HT-29 (cell line): ENCODE data around the gene SUOX. TPM values are rescaled to one million over a fixed set of nuclear protein-coding genes. Genes with fewer than 3 reads are reported as not detected.
"Not testable (repeated sequence)": the region's sequence is repeated elsewhere in the genome, so short reads cannot be mapped to it uniquely, and the experiment has no call there.

Experiments
- DNase-seq: peaks from one replicate; pipeline ENCODE4 v3.0.0-alpha.2; 2015; ENCODE audit warnings: low spot score
- total RNA-seq: library from RNA; depleted of rRNA; stranded (reverse); fragments of >200 nt; shearing (Covaris generic); gene quantifications from 2 replicates; pipeline ENCODE4 v1.2.3, GENCODE V29; 2014

SUOX gene
- total RNA-seq, 1 experiment from 2014 or later = 18.1 TPM

DNA sequence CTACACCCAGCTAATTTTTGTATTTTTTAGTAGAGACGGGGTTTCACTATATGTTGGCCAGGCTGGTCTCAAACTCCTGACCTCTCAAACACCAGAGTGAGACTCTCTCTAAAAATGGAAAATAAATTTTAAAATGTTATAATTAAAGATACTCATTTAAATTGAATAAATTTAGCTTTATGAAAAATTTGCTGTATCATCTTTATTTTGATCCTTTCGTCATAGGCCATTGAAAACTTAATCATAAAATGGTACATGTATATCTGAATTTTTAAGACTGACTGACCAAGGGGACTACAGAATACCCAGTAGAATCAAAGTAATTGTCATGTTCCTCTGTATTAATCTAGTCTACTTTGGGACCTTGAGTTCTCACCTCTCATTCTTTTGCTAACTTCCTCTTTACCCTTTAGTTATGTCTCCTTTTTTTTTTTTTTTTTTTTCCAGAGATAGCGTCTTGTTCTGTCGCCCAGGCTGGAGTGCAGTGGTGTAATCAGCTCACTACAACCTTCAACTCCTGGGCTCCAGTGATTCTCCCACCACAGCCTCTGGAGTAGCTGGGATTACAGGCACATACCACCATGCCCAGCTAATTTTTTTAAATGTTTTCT is 13.7 kb upstream of the SUOX start:
- no peak for DNase-seq

DNA sequence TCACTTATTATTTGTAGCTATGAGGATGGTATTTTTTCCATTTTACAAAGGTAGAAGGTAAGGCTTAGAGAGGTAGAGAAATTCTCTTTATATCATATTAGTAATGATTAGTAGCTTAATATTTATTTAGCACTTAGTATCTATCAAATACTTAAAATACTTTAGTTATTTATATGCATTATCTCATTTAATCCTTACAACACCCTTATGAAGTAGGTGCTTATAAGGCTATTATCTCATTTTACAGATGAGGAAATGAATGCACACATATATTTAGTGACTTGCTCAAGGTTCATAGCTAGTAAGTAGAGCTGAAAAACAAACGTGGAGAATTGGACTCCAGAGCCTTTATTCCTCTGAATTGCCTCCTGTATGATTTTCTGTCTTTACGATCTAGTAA is 12.2 kb upstream of the SUOX start:
- DNase-seq = no peak

DNA sequence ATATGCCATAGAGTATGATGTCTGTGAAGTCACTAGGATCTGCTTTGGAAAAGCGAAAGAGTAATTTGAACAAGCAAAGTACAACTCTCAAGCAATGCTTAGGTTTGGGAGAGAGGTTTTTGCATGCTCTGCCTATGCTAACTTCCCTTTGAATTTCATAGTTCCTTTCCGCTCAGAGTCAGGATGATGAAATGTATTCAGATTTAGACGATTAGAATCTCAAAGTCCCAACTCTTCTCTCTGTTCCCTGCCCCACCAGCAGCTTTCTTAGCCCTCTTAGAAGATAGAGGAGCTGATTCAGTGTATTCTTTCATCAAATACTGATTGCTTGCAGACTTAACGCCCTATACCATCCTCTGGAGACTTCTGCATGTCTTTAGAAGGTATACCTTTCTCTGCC is 11.7 kb upstream of the SUOX start:
- DNase-seq = no peak

DNA sequence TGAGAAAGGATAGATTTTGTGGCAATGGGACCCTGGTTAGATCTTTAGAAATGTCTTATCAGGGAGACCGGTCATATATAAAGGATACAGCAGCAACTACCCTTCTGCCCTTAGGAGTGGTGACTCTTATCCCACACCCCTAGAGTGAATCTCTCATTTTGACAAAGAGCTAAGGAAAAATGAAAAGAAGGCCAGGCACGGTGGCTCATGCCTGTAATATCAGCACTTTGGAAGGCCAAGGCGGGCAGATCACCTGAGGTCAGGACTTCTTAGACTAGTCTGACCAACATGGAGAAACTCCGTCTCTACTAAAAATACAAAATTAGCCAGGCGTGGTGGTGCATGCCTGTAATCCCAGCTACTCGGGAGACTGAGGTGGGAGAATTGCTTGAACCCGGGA is 11.1 kb upstream of the SUOX start:
- not testable (repeated sequence) for DNase-seq

GRCh38 chr12:55991110-55991509 is 6.0 kb upstream of the SUOX start:
- DNase-seq = no peak

DNA sequence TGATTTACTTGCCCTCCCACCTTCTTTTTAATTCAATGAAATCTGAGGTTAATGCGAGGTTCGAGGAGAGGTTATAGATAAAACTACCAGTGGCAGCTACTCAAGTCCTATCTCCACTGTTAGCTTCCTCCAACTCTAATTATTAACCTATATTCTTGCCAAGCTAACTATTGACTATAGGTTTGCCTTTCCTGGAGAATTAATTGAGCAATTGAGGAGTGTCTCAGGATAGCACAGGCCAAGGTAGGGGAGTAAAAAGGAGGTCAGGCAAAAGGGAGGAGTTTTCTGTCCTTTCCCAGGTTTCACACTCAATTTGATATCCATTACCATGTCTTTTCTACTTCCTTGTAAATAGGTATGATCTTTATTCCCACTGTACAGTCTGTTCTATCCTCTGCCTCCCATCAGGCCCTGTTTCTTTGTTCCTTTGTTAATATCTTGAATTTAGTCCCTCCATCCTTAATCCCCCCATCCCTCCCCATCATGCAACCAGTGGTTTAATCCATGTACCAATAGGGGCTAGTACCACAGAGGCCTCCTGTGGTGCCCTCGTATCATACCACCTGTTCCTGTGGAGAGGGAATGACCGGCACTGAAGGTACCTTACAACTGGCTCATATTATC is 3.7 kb upstream of the SUOX start:
- no peak for DNase-seq

- no peak for DNase-seq
Observed at GRCh38 chr12:55995366-55995765, 1.7 kb upstream of the SUOX start.

DNA sequence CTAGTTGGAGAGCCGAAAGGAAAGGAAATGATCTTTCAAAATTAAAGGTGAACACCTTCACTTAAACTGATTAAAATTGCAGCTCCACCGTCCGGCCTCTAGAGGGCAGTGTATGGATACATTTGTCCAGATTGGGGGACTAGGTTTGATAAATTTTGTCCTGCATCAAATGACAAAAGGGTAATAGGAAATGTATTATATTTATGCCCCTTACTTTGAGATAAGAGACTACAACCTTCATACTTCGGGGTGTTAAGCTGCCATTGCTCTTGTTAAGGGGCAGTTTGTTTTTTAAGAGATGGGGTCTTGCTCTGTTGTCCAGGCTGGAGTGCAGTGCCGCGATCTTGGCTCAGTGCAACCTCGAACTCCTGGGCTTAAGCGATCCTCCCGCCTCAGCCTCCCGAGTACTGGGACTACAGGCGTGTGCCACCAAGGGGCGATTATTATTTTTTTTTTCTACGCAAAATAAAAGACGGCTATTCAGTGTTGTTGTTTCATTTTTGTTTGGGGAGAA is 818 bp upstream of the SUOX start:
- peak; percentile 82 for DNase-seq

DNA sequence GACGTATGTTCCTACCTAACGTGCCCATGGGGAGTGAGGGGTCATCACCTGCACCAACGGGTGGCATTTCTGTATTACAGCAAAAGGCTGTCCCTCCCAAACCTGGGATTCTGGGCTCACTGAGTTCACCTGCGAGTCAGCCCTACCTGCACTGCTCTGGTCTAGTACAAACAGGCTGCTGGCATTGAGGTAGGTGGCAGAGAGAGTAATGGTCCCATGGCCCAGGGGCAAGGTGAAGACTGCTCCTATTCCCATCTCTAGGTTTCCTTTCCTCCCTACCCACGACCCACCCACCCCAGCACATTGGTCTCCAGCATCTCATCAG is 421 bp downstream of the SUOX start:
- DNase-seq = no peak

GRCh38 chr12:55999522-55999921 is 2.4 kb downstream of the SUOX start:
- DNase-seq = not testable (repeated sequence)

GRCh38 chr12:55999999-56000540 is 3.0 kb downstream of the SUOX start:
- DNase-seq = not testable (repeated sequence)

- peak; percentile 39 for DNase-seq
Observed at GRCh38 chr12:56001487-56002100, 4.5 kb downstream of the SUOX start.

GRCh38 chr12:56003376-56003775 is 6.3 kb downstream of the SUOX start:
- DNase-seq = not testable (repeated sequence)

- DNase-seq = no peak
Observed at GRCh38 chr12:56004211-56004610, 7.1 kb downstream of the SUOX start.

GRCh38 chr12:56007564-56008559 is 10.8 kb downstream of the SUOX start:
- peak; percentile 36 for DNase-seq

- DNase-seq = no peak
Observed at GRCh38 chr12:56010111-56010570, 13.1 kb downstream of the SUOX start.

GRCh38 chr12:56011509-56012090 is 14.5 kb downstream of the SUOX start:
- no peak for DNase-seq

GRCh38 chr12:56013482-56013881 is 16.4 kb downstream of the SUOX start:
- no peak for DNase-seq

- DNase-seq = peak; percentile 41
Observed at GRCh38 chr12:56014205-56014604, 17.1 kb downstream of the SUOX start.

DNA sequence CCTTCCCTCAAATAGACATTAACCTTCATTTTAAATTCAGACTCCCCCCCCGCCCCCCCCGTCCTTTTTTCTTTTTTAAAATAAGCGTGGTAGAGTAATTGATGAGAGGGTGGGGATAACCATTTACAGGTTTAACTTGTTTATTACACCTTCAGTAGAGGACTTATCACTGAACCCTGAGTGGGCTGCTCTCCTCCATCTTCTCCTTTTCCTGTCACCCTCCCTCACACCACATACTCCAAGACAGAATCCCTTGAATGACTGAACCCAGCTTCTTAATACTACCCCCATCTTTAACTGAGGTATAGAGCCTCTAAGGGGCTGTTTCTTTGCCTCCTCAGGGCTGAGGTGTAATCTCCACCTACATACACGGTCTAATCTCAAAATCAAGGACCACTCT is 20.1 kb downstream of the SUOX start:
- DNase-seq = no peak

- no peak for DNase-seq
Observed at GRCh38 chr12:56018356-56018755, 21.3 kb downstream of the SUOX start.
